Left renal cortex interstitium (tissue), 4 donors: ENCODE measurements around the gene ENG. TPM values are rescaled to one million over a fixed set of nuclear protein-coding genes. Genes with fewer than 3 reads are reported as not detected.
"Not testable (repeated sequence)": the region's sequence is repeated elsewhere in the genome, so short reads cannot be mapped to it uniquely, and the experiment has no call there.

Experiments used
- DNase-seq, 4 donors: peaks; one replicate each; pipeline ENCODE4 v3.0.0-alpha.2; 2013; ENCODE audit warnings: low read depth in 4 of 4, low spot score in 2 of 4, missing footprints in 1 of 4
- polyA plus RNA-seq, 4 donors: library from polyadenylated mRNA; unstranded; fragments of 120-200 nt; gene quantifications; one replicate each; pipeline ENCODE4 v1.2.1, GENCODE V29; 2013; ENCODE audit not compliant: insufficient read length in 4 of 4

Gene ENG
- polyA plus RNA-seq, 4 donors = 74.4 to 112 (median 80.8) TPM

DNA sequence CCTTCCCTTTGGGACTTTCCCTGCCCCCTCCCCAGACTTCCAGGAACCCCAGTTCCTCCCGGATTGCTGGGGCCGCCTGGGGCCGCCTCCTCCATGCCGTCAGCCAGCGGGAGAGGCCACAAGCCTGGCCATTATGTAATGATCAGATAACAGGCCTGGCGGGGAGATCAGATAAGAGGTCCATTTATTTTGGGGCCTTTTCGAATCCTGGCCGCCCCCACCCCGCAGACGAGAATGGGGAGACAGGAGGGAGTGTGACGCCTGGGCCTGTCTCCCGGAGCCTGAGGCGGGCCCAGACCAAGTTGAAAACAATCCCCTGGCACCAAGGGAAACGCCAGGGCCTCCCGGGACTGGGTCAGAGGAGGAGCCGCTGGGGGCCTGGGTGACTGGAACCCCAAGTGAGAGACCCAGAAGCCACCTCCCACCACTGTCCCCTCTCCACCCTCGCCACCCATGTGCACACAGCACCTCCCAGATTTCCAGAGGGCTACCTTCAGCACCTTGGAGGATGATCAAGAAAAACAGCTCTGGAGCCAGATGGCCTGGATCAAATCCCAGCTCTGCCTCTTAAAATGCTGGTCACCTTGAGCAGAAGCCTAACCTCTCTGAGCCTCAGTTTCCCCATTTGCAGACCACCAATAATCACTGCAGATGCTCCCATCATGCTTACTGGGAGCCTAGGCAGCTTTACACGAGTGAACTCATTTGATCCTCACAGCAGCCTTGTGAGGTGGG, 7.8 kb downstream of the ENG start:
- no peak for DNase-seq

GRCh38 chr9:127845619-127846018, 8.8 kb downstream of the ENG start:
- not testable (repeated sequence) for DNase-seq

- DNase-seq = no peak
These were observed 9.6 kb downstream of the ENG start for GRCh38 chr9:127844821-127845359.

DNA sequence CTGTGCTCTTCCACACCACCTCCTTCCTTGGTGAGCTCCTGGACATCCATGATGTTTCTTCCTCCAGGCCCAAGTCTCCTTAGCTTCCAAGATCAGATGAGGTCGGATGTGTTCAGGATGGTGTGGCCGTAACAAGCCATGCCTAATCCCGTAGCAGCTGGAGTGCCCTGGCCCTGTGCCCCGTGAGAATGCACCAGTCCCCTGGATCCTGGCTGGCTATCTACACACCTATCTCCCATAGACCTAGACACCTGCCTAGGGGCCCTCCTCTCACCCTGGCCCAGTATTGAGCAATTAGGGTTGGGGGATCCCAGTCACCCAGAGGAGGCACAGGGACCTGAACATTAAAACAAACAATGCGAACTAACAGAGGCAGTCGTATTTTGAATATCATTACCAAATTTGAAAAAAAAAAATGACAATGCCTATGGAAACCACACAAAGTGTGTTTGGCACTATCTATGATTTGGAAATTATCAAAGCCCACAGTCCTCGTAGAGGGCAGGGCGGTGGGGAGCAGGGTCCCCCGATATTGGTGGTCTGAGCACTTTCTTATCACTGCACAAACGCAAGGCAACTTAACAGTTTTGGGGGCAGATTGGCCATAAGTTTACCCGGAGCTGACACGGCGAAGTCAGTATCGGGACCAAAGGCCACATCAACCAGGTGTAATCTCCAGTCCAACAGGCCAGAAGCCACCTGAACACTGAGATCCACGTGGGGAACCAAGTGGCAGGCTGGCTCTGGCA, 13.2 kb downstream of the ENG start:
- DNase-seq = no peak

DNA sequence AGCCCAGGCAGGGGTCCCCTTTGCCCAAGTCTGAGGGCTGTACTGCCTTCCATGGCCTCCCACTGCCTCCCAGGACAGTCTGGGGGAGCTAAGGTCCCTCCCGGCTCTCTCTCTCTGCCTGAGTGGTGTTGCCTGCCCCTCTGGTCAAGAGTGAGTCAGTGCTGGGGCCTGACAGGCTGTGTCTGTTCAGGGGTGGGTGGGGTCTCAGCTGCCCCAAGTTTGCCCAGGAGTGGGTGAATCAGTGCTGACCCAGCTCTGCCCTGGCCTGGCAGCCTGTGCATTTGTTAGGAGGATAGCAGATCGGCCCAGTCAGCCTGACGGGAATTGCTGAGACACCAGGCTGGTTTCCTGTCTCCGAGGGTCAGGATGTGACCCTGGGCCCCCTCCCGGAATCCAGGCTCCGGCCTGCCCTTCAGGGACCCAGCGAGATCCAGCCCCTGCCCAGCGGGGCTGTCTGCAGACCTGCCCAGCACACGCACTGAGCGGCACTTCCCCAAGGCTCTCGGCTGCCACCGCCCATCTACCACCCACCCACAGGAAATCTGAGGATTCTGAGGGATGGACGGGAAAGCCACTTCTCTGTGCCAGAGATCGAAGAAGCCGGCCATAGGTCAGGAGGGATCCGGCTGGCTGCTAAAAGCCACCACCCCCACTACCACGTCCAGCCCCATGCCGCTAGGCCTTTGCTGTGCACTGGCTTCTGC, 15.9 kb downstream of the ENG start:
- no peak for DNase-seq

DNA sequence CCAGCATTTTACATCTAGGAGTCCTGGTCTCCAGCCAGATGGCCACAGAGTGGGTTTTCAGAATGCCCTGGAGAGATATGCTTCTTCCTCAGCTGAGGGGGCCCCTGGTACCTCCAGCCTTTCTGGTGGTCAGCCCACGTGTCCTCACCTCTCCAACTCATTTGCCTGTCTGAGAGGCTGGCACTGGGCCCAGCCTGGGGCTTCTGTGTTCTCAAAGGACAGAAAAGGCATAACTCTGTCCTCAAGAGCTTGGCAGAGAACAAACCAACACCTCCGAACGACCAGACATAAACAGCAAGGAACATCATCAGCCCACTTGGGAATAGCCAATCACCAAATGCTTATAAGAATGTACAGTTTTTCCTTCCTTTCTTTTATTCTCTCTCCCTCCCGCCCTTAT, 17.1 kb downstream of the ENG start:
- DNase-seq = no peak

DNA sequence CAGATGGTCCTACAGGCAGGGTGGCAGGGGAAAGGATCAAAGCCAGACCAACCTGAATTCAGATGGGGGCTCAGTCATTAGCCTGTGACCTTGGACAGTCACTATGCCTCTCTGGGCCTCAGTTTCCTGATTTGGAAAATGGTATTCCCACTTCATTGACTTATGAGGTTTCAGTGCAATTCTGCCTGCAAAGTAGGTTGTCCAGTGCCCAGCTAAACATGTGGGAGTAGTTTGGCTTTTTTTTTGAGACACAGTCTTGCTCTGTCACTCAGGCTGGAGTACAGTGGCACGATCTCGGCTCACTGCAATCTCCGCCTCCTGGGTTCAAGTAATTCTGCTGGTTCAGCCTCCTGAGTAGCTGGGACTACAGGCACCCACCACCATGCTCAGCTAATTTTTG, 17.9 kb downstream of the ENG start:
- DNase-seq = not testable (repeated sequence)

GRCh38 chr9:127835991-127836516, 18.4 kb downstream of the ENG start:
- DNase-seq = no peak

GRCh38 chr9:127833555-127833954, 20.9 kb downstream of the ENG start:
- DNase-seq = no peak

GRCh38 chr9:127832248-127832647, 22.2 kb downstream of the ENG start:
- no peak for DNase-seq

- DNase-seq = no peak
These were observed 25.1 kb downstream of the ENG start for GRCh38 chr9:127829205-127829906.

GRCh38 chr9:127828262-127829031, 26.0 kb downstream of the ENG start:
- DNase-seq = peak; percentile 68 to 80 (median 74)

DNA sequence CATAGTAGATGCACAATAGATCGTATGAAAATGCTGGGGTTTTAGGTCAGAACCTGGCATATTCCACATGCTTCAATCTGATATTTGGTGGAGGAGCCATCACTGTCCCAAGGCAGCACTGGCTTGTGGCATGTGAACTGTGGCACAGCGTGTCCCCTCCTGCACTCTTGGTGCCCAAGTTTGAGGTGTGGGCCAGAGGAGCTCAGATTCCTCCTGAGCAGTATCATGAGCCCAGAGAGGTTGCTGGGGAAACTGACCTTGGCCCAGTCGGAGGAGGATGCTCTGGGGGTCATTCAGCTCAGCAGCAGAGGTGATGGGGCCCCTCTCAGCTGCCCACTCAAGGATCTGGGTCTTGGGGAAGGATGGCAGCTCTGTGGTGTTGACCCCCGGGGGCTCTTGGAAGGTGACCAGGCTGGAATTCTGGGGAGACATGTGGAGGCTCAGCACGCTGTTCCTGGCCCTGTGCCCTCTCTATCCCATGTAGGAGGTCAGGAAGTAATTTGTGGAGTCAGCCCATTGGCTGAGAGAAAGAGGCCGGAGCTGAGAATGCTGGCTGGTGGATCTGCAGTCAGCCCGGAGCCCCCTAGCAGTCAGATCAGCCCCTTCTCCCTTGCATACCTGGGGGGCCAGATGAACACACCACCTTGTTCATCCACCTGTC, 28.1 kb downstream of the ENG start:
- no peak for DNase-seq

DNA sequence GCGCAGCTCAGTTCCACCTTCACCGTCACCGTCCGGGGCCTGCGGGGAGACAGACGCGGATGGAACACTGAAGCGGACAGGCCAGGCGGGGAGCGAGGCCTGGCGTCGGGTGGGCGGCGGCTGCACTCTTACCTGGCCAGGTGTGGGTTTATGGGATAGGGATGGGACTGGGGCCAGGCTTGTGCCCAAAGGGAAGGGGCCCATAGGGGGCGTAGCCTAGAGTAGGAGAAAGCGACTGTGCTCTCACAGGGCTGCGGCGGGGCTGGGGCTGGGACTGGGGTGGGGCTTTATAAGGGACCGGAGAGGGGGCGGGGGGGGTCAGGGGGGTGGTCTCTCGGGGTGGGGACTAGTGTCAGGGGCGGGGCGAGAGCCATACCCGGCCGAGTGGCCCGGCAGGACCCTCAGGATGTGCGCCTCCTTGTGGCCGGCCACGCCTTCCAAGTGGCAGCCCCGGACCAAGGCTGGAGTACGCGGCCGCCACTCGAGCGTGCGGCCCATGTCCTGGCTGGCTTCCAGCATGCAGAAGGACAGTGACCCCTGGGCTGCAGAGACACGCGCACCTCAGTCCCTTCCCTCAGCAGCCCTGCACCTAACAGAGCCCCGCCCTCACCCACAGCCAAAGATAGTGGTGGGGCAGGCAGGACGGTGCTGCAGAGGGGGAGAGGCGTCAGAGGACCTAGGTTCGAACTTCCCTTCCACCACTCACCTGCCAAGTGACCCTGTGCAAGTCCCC, 29.0 kb downstream of the ENG start:
- no peak for DNase-seq

GRCh38 chr9:127822108-127822507, 32.4 kb downstream of the ENG start:
- no peak for DNase-seq

GRCh38 chr9:127818574-127818973, 35.9 kb downstream of the ENG start:
- DNase-seq = no peak

GRCh38 chr9:127817881-127818434, 36.5 kb downstream of the ENG start:
- DNase-seq = no peak

DNA sequence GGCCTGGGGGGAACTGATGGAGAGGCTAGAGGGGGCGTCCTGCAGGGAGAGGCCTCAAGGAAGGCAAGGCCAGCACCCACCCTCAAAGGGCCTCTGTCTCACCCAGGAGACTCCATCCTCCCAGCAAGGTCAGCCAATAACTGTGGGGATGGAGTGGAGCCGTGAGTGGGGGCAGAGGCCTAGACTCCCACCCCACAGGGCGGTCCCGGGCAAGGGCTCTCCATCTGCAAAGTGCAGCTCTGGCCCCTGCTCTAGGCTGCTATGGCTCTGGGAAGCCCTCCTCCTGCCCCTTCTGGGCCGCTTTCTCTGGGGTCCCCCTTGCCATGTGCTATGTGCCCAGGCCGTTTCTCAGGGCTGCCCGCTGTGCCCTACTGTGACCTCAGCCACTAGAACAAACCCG, 37.7 kb downstream of the ENG start:
- DNase-seq = no peak
